Mesendoderm (in vitro differentiated cells): ENCODE data around the gene GPR156.

Experiments
- DNase-seq: peaks from one replicate; pipeline ENCODE4 v3.0.0; 2013
- H2AK5ac ChIP-seq: 2 replicates; pipeline ENCODE4 v1.6.1; 2013; ENCODE audit warnings: low read length, inconsistent platforms
- H2BK120ac ChIP-seq: 2 replicates; pipeline ENCODE4 v1.6.1; 2013; ENCODE audit warnings: low read depth, mild to moderate bottlenecking, low read length, moderate library complexity, mixed read lengths
- H2BK15ac ChIP-seq: replicated peaks from 2 replicates; pipeline ENCODE4 v1.6.1; 2013; ENCODE audit warnings: low read depth, mild to moderate bottlenecking, moderate library complexity
- H2BK5ac ChIP-seq: 2 replicates; pipeline ENCODE4 v1.6.1; 2013; ENCODE audit warnings: low read length, inconsistent platforms
- H3K18ac ChIP-seq: 2 replicates; pipeline ENCODE4 v1.6.1; 2013; ENCODE audit warnings: mild to moderate bottlenecking, low read length, mixed read lengths
- H3K23ac ChIP-seq: one replicate; pipeline ENCODE4 v1.6.1; 2013; ENCODE audit warnings: low read length
- H3K27ac ChIP-seq: 2 replicates; pipeline ENCODE4 v1.5.1; 2013; ENCODE audit warnings: low read depth, mild to moderate bottlenecking, inconsistent platforms, low read length, moderate library complexity
- H3K27me3 ChIP-seq: 2 replicates; pipeline ENCODE4 v1.6.1; 2013; ENCODE audit warnings: low read length, control low read depth, mild to moderate bottlenecking, inconsistent platforms; ENCODE audit not compliant: insufficient read depth, poor library complexity
- H3K36me3 ChIP-seq: 2 replicates; pipeline ENCODE4 v1.6.1; 2013; ENCODE audit warnings: low read length, inconsistent platforms; ENCODE audit not compliant: control insufficient read depth, insufficient read depth
- H3K4ac ChIP-seq: one replicate; pipeline ENCODE4 v1.6.1; 2013; ENCODE audit warnings: low read depth, mild to moderate bottlenecking, low read length, moderate library complexity
- H3K4me1 ChIP-seq: 2 replicates; pipeline ENCODE4 v1.6.1; 2013; ENCODE audit warnings: low read depth, low read length, inconsistent platforms; ENCODE audit not compliant: control insufficient read depth
- H3K4me2 ChIP-seq: 2 replicates; pipeline ENCODE4 v1.6.1; 2013; ENCODE audit warnings: low read length
- H3K4me3 ChIP-seq: 2 replicates; pipeline ENCODE4 v1.5.1; 2013; ENCODE audit warnings: mild to moderate bottlenecking, low read length
- H3K56ac ChIP-seq: one replicate; pipeline ENCODE4 v1.6.1; 2013; ENCODE audit warnings: low read length
- H3K79me1 ChIP-seq: 2 replicates; pipeline ENCODE4 v1.6.1; 2013; ENCODE audit warnings: low read length, inconsistent platforms
- H3K79me2 ChIP-seq: 2 replicates; pipeline ENCODE4 v1.6.1; 2013; ENCODE audit warnings: mild to moderate bottlenecking, low read length; ENCODE audit not compliant: control insufficient read depth, insufficient read depth
- H3K9ac ChIP-seq: 2 replicates; pipeline ENCODE4 v1.6.1; 2013; ENCODE audit warnings: low read length, inconsistent platforms
- H4K5ac ChIP-seq: one replicate; pipeline ENCODE4 v1.6.1; 2013; ENCODE audit warnings: low read length
- H4K8ac ChIP-seq: one replicate; pipeline ENCODE4 v1.6.1; 2013; ENCODE audit warnings: low read depth, mild to moderate bottlenecking, control low read depth, low read length, moderate library complexity
- WGBS: extraction: QIAGEN DNeasy Blood & Tissue Kit; methylation state at CpG from one replicate; pipeline ENCODE4 v1.1.7; 2013; ENCODE audit warnings: low lambda C conversion rate, missing lambda C conversion rate; ENCODE audit not compliant: insufficient coverage; ENCODE audit errors: extremely low coverage; 5-methylcytosine and 5-hydroxymethylcytosine counted together

GPR156 gene

GRCh38 chr3:120281261-120281660, 3.8 kb downstream of the GPR156 start:
- Histone ChIP-seq H2BK5ac (no peak overlapping the region), H3K4me2 (no peak overlapping the region), H3K18ac (no peak overlapping the region), H3K27ac (no peak overlapping the region), H3K4me1 (no peaks in the 10 kb centered on the region), H4K5ac (no peak overlapping the region), H3K56ac (no peak overlapping the region), H2BK15ac (no peak overlapping the region), H2AK5ac (no peak overlapping the region), H3K79me2 (no peaks in the 10 kb centered on the region), H3K36me3 (no peaks in the 10 kb centered on the region), H3K9ac (no peak overlapping the region), H2BK120ac (no peak overlapping the region), H3K27me3 (peaks cover 4% of the 10 kb centered on the region), H3K4me3 (no peak overlapping the region), H3K79me1 (no peaks in the 10 kb centered on the region), H3K23ac (no peak overlapping the region), H4K8ac (no peak overlapping the region), H3K4ac (no peak overlapping the region)
- WGBS = no CpG with 5 or more reads among the region's 3 CpGs
- no peak for DNase-seq

GRCh38 chr3:120280566-120280965, 4.5 kb downstream of the GPR156 start:
- no peak overlapping the region for H2BK120ac ChIP-seq
- no peaks in the 10 kb centered on the region for H3K4me1 ChIP-seq
- no peak overlapping the region for H4K8ac ChIP-seq
- no peaks in the 10 kb centered on the region for H3K79me1 ChIP-seq
- H2AK5ac ChIP-seq = no peak overlapping the region
- no peak overlapping the region for H3K4me2 ChIP-seq
- H3K23ac ChIP-seq = no peak overlapping the region
- H4K5ac ChIP-seq = no peak overlapping the region
- H3K4ac ChIP-seq = no peak overlapping the region
- H3K27me3 ChIP-seq = no peaks in the 10 kb centered on the region
- H3K56ac ChIP-seq = no peak overlapping the region
- no peak overlapping the region for H3K9ac ChIP-seq
- DNase-seq = no peak
- H3K27ac ChIP-seq = no peak overlapping the region
- no peak overlapping the region for H2BK5ac ChIP-seq
- H2BK15ac ChIP-seq = no peak overlapping the region
- H3K36me3 ChIP-seq = no peaks in the 10 kb centered on the region
- WGBS = no CpG with 5 or more reads among the region's 3 CpGs
- H3K4me3 ChIP-seq = no peak overlapping the region
- H3K79me2 ChIP-seq = no peaks in the 10 kb centered on the region
- H3K18ac ChIP-seq = no peak overlapping the region

GRCh38 chr3:120280026-120280425, 5.0 kb downstream of the GPR156 start:
- Histone ChIP-seq H3K56ac (no peak overlapping the region), H3K79me1 (no peaks in the 10 kb centered on the region), H2BK15ac (no peak overlapping the region), H3K79me2 (no peaks in the 10 kb centered on the region), H3K23ac (no peak overlapping the region), H3K4me2 (no peak overlapping the region), H3K18ac (no peak overlapping the region), H4K8ac (no peak overlapping the region), H2BK120ac (no peak overlapping the region), H3K4ac (no peak overlapping the region), H3K27me3 (no peaks in the 10 kb centered on the region), H3K9ac (no peak overlapping the region), H3K4me1 (no peaks in the 10 kb centered on the region), H3K27ac (no peak overlapping the region), H2AK5ac (no peak overlapping the region), H3K36me3 (no peaks in the 10 kb centered on the region), H4K5ac (no peak overlapping the region), H2BK5ac (no peak overlapping the region), H3K4me3 (no peak overlapping the region)
- DNase-seq = no peak
- no CpG with 5 or more reads among the region's 1 CpG for WGBS

- no peak overlapping the region for H2BK120ac ChIP-seq
- H3K27me3 ChIP-seq = no peaks in the 10 kb centered on the region
- H3K4ac ChIP-seq = no peak overlapping the region
- no peaks in the 10 kb centered on the region for H3K79me1 ChIP-seq
- H3K36me3 ChIP-seq = no peaks in the 10 kb centered on the region
- H2BK5ac ChIP-seq = no peak overlapping the region
- H3K4me3 ChIP-seq = no peak overlapping the region
- H3K56ac ChIP-seq = no peak overlapping the region
- H3K4me1 ChIP-seq = no peaks in the 10 kb centered on the region
- H3K23ac ChIP-seq = no peak overlapping the region
- DNase-seq = no peak
- H2BK15ac ChIP-seq = no peak overlapping the region
- no peak overlapping the region for H2AK5ac ChIP-seq
- H3K18ac ChIP-seq = no peak overlapping the region
- WGBS = no CpG with 5 or more reads among the region's 2 CpGs
- no peak overlapping the region for H4K5ac ChIP-seq
- no peak overlapping the region for H3K4me2 ChIP-seq
- no peaks in the 10 kb centered on the region for H3K79me2 ChIP-seq
- no peak overlapping the region for H3K9ac ChIP-seq
- H4K8ac ChIP-seq = no peak overlapping the region
- H3K27ac ChIP-seq = no peak overlapping the region
Measured at GRCh38 chr3:120276767-120277166, 8.3 kb downstream of the GPR156 start.

- H3K56ac ChIP-seq = no peak overlapping the region
- H3K79me2 ChIP-seq = no peaks in the 10 kb centered on the region
- H3K4ac ChIP-seq = no peak overlapping the region
- no peak overlapping the region for H4K5ac ChIP-seq
- H2BK15ac ChIP-seq = no peak overlapping the region
- no peak overlapping the region for H3K18ac ChIP-seq
- no peaks in the 10 kb centered on the region for H3K4me1 ChIP-seq
- H2BK120ac ChIP-seq = no peak overlapping the region
- no peaks in the 10 kb centered on the region for H3K36me3 ChIP-seq
- no peak overlapping the region for H2AK5ac ChIP-seq
- H3K4me3 ChIP-seq = no peak overlapping the region
- no peaks in the 10 kb centered on the region for H3K27me3 ChIP-seq
- no CpG with 5 or more reads among the region's 4 CpGs for WGBS
- H2BK5ac ChIP-seq = no peak overlapping the region
- no peaks in the 10 kb centered on the region for H3K79me1 ChIP-seq
- DNase-seq = no peak
- no peak overlapping the region for H4K8ac ChIP-seq
- H3K9ac ChIP-seq = no peak overlapping the region
- H3K23ac ChIP-seq = no peak overlapping the region
- H3K4me2 ChIP-seq = no peak overlapping the region
- no peak overlapping the region for H3K27ac ChIP-seq
Measured at GRCh38 chr3:120275618-120276017, 9.4 kb downstream of the GPR156 start.

GRCh38 chr3:120274739-120275167, 10.3 kb downstream of the GPR156 start:
- Histone ChIP-seq H3K79me1 (no peaks in the 10 kb centered on the region), H4K5ac (no peak overlapping the region), H3K79me2 (no peaks in the 10 kb centered on the region), H4K8ac (no peak overlapping the region), H3K27me3 (no peaks in the 10 kb centered on the region), H2AK5ac (no peak overlapping the region), H3K4me2 (no peak overlapping the region), H2BK15ac (no peak overlapping the region), H3K23ac (no peak overlapping the region), H3K9ac (no peak overlapping the region), H3K56ac (no peak overlapping the region), H3K4me1 (no peaks in the 10 kb centered on the region), H3K18ac (no peak overlapping the region), H3K4ac (no peak overlapping the region), H3K4me3 (no peak overlapping the region), H2BK120ac (no peak overlapping the region), H3K27ac (no peak overlapping the region), H3K36me3 (no peaks in the 10 kb centered on the region), H2BK5ac (no peak overlapping the region)
- no CpG with 5 or more reads among the region's 5 CpGs for WGBS
- no peak for DNase-seq
